ENCODE data around the gene ZNF385B. TPM values are rescaled to one million over a fixed set of nuclear protein-coding genes. Genes with fewer than 3 reads are reported as not detected.
A peak's percentile ranks its signal among the peaks of the same experiment; 100 is the strongest.

The ZNF385B gene
- total and polyA plus RNA-seq, 2 donors from 2014 or later = 5.9 to 10.9 TPM

GRCh38 chr2:179594268-179595112, 266.9 kb downstream of the ZNF385B start:
- no peak overlapping the region for H3K27ac ChIP-seq (ENCODE audit: low read depth in 2 of 2, low read length in 2 of 2)
- no peaks in the 10 kb centered on the region for H3K36me3 ChIP-seq (ENCODE audit: control insufficient read depth in 2 of 3, insufficient read depth in 3 of 3, low read length in 3 of 3)
- FAIRE-seq (no peak), DNase-seq (no peak)
- no peaks in the 10 kb centered on the region for H3K4me1 ChIP-seq (ENCODE audit: control insufficient read depth in 2 of 3, insufficient read depth in 2 of 3, low read depth in 1 of 3, low read length in 3 of 3)
- H3K4me3 ChIP-seq (ENCODE audit: low read length in 3 of 3) = no peak overlapping the region
- no peak for TF ChIP-seq CTCF (IDR thresholded peaks at IDR 0.05; ENCODE audit: borderline replicate concordance, extremely low read depth, insufficient read depth)
- intact Hi-C loops (cut with DNase I) = no loop called here
- no peaks in the 10 kb centered on the region for H3K9me3 ChIP-seq (ENCODE audit: control insufficient read depth in 2 of 3, insufficient read depth in 1 of 3, low read length in 3 of 3)
- no peaks in the 10 kb centered on the region for H3K27me3 ChIP-seq (ENCODE audit: control insufficient read depth, insufficient read depth, low read length)
- no peak overlapping the region for H3K9ac ChIP-seq (ENCODE audit: low read length in 3 of 3)

- no peaks in the 10 kb centered on the region for H3K27me3 ChIP-seq (ENCODE audit: control insufficient read depth, insufficient read depth, low read length)
- peak; percentile 83 for FAIRE-seq
- H3K4me3 ChIP-seq (ENCODE audit: low read length in 3 of 3) = no peak overlapping the region
- H3K9ac ChIP-seq (ENCODE audit: low read length in 3 of 3) = no peak overlapping the region
- H3K27ac ChIP-seq (ENCODE audit: low read depth in 2 of 2, low read length in 2 of 2) = no peak overlapping the region
- TF ChIP-seq CTCF (IDR thresholded peaks at IDR 0.05; ENCODE audit: borderline replicate concordance, extremely low read depth, insufficient read depth) = no peak
- intact Hi-C loops (cut with DNase I) = no loop called here
- H3K9me3 ChIP-seq (ENCODE audit: control insufficient read depth in 2 of 3, insufficient read depth in 1 of 3, low read length in 3 of 3) = no peaks in the 10 kb centered on the region
- no peaks in the 10 kb centered on the region for H3K4me1 ChIP-seq (ENCODE audit: control insufficient read depth in 2 of 3, insufficient read depth in 2 of 3, low read depth in 1 of 3, low read length in 3 of 3)
- DNase-seq = no peak
- no peaks in the 10 kb centered on the region for H3K36me3 ChIP-seq (ENCODE audit: control insufficient read depth in 2 of 3, insufficient read depth in 3 of 3, low read length in 3 of 3)
These were observed 268.1 kb downstream of the ZNF385B start for GRCh38 chr2:179593323-179593722.

GRCh38 chr2:179592167-179592936, 269.1 kb downstream of the ZNF385B start:
- H3K4me3 ChIP-seq (ENCODE audit: low read length in 3 of 3) = no peak overlapping the region
- H3K9me3 ChIP-seq (ENCODE audit: control insufficient read depth in 2 of 3, insufficient read depth in 1 of 3, low read length in 3 of 3) = no peaks in the 10 kb centered on the region
- no peak overlapping the region for H3K27ac ChIP-seq (ENCODE audit: low read depth in 2 of 2, low read length in 2 of 2)
- TF ChIP-seq CTCF (IDR thresholded peaks at IDR 0.05; ENCODE audit: borderline replicate concordance, extremely low read depth, insufficient read depth) = no peak
- DNase-seq (no peak), FAIRE-seq (no peak)
- H3K9ac ChIP-seq (ENCODE audit: low read length in 3 of 3) = no peak overlapping the region
- no peaks in the 10 kb centered on the region for H3K36me3 ChIP-seq (ENCODE audit: control insufficient read depth in 2 of 3, insufficient read depth in 3 of 3, low read length in 3 of 3)
- H3K27me3 ChIP-seq (ENCODE audit: control insufficient read depth, insufficient read depth, low read length) = no peaks in the 10 kb centered on the region
- H3K4me1 ChIP-seq (ENCODE audit: control insufficient read depth in 2 of 3, insufficient read depth in 2 of 3, low read depth in 1 of 3, low read length in 3 of 3) = no peaks in the 10 kb centered on the region
- intact Hi-C loops (cut with DNase I) = no loop called here
